HG03432 (cell line): ENCODE data around the gene HECW1.

Experiments
- ATAC-seq: cut with Tn5 transposase; IDR thresholded peaks from one replicate; pipeline ENCODE4 v1.9.1; 2021; ENCODE audit warnings: mild to moderate bottlenecking, moderate library complexity; ENCODE audit not compliant: unreplicated experiment

Gene HECW1

GRCh38 chr7:43487731-43488073 is 375.3 kb downstream of the HECW1 start:
- no peak for ATAC-seq

GRCh38 chr7:43489257-43489656 is 376.8 kb downstream of the HECW1 start:
- ATAC-seq = no peak

- ATAC-seq = no peak
Measured at GRCh38 chr7:43490016-43490415, 377.6 kb downstream of the HECW1 start.

- no peak for ATAC-seq
Measured at GRCh38 chr7:43491123-43491522, 378.7 kb downstream of the HECW1 start.

- no peak for ATAC-seq
Measured at GRCh38 chr7:43491984-43492383, 379.5 kb downstream of the HECW1 start.

- ATAC-seq = no peak
Measured at GRCh38 chr7:43492896-43493295, 380.4 kb downstream of the HECW1 start.

GRCh38 chr7:43495572-43495971 is 383.1 kb downstream of the HECW1 start:
- ATAC-seq = no peak

- no peak for ATAC-seq
Measured at GRCh38 chr7:43496596-43496995, 384.1 kb downstream of the HECW1 start.

- no peak for ATAC-seq
Measured at GRCh38 chr7:43501870-43502269, 389.4 kb downstream of the HECW1 start.

GRCh38 chr7:43502941-43503340 is 390.5 kb downstream of the HECW1 start:
- ATAC-seq = no peak

GRCh38 chr7:43505412-43505811 is 393.0 kb downstream of the HECW1 start:
- ATAC-seq = no peak

- ATAC-seq = no peak
Measured at GRCh38 chr7:43506460-43506859, 394.0 kb downstream of the HECW1 start.

- ATAC-seq = no peak
Measured at GRCh38 chr7:43508461-43508860, 396.0 kb downstream of the HECW1 start.

GRCh38 chr7:43509906-43510305 is 397.5 kb downstream of the HECW1 start:
- no peak for ATAC-seq

- no peak for ATAC-seq
Measured at GRCh38 chr7:43511029-43511428, 398.6 kb downstream of the HECW1 start.

GRCh38 chr7:43511769-43512515 is 399.5 kb downstream of the HECW1 start:
- no peak for ATAC-seq

- no peak for ATAC-seq
Measured at GRCh38 chr7:43513251-43513650, 400.8 kb downstream of the HECW1 start.

- no peak for ATAC-seq
Measured at GRCh38 chr7:43516581-43517342, 404.3 kb downstream of the HECW1 start.

GRCh38 chr7:43517464-43517863 is 405.0 kb downstream of the HECW1 start:
- no peak for ATAC-seq

GRCh38 chr7:43520201-43520600 is 407.8 kb downstream of the HECW1 start:
- no peak for ATAC-seq

GRCh38 chr7:43522406-43523156 is 410.1 kb downstream of the HECW1 start:
- no peak for ATAC-seq
